GM12891 (cell line): ENCODE measurements around the gene IL31RA.

Source experiments
- POLR2A ChIP-seq: IDR thresholded peaks from 2 replicates; pipeline ENCODE4 v1.6.1; 2011; ENCODE audit warnings: low read depth, low read length, control low read depth
- POLR2AphosphoS5 ChIP-seq: IDR thresholded peaks from 2 replicates; pipeline ENCODE4 v1.6.1; 2011; ENCODE audit warnings: low read depth, low read length, control low read depth

DNA sequence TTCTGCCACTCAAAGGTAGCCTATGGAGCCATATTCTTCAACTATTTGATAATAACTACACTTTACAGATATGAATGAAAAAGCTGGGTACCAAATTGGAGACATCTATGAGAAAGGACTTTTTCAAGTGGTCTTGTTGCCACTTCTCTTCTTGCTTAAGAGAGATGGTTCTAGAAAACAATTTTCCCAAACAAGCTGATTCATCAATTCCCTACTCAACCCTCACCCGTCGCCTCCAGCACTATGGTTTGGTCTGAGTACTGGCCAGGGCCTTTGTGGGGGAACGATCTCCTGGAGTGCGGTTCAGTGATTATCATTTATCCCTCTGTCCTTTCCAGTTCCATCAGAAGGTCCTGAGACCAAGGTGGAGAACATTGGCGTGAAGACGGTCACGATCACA lies 56.8 kb downstream of the IL31RA start:
- TF ChIP-seq POLR2AphosphoS5 (no peak), POLR2A (no peak)
